ENCODE results near the gene CHCT1.

CHCT1 gene

GRCh38 chr17:60388742-60389141 is 33.5 kb upstream of the CHCT1 start:
- H3K27me3 ChIP-seq (ENCODE audit: insufficient read depth, poor library complexity, severe bottlenecking): no peaks in the 10 kb centered on the region
- DNase-seq (ENCODE audit: low read depth in 1 of 2, low spot score in 1 of 2): no peak
- H3K4me3 ChIP-seq (replicated peaks; ENCODE audit: insufficient read depth, low read length): no peak overlapping the region
- peak overlapping the region; percentile 44 for H3K27ac ChIP-seq (replicated peaks)
- no peak for TF ChIP-seq SPI1 (IDR thresholded peaks at IDR 0.05; ENCODE audit: borderline replicate concordance, low read depth)
- no peak for TF ChIP-seq REST (IDR thresholded peaks at IDR 0.05; ENCODE audit: insufficient replicate concordance, low read depth)
- TF ChIP-seq GABPA (IDR thresholded peaks at IDR 0.05; ENCODE audit: low read depth): no peak
- TF ChIP-seq POLR2AphosphoS5 (IDR thresholded peaks at IDR 0.05; ENCODE audit: low read depth): no peak
- TF ChIP-seq CTCF (IDR thresholded peaks at IDR 0.05; ENCODE audit: insufficient read depth, low read length): no peak

GRCh38 chr17:60390186-60390585 is 32.1 kb upstream of the CHCT1 start:
- H3K27ac ChIP-seq (replicated peaks): peak overlapping the region; percentile 97
- peak in 1 of 2 experiments; percentile 63 for DNase-seq (ENCODE audit: low read depth in 1 of 2, low spot score in 1 of 2)

More at GRCh38 chr17:60390186-60390585, 32.1 kb upstream of the CHCT1 start:
- Histone ChIP-seq H3K4me3 (replicated peaks; ENCODE audit: insufficient read depth, low read length) (peak overlapping the region; percentile 88), H3K27me3 (ENCODE audit: insufficient read depth, poor library complexity, severe bottlenecking) (no peaks in the 10 kb centered on the region)
- TF ChIP-seq POLR2AphosphoS5 (IDR thresholded peaks at IDR 0.05; ENCODE audit: low read depth) (no peak), SPI1 (IDR thresholded peaks at IDR 0.05; ENCODE audit: borderline replicate concordance, low read depth) (no peak), REST (IDR thresholded peaks at IDR 0.05; ENCODE audit: insufficient replicate concordance, low read depth) (no peak), GABPA (IDR thresholded peaks at IDR 0.05; ENCODE audit: low read depth) (no peak), CTCF (IDR thresholded peaks at IDR 0.05; ENCODE audit: insufficient read depth, low read length) (no peak)

Data from HL-60 (cell line).